ENCODE results near the gene RGPD8.
A peak's percentile ranks its signal among the peaks of the same experiment; 100 is the strongest.
"Not testable (repeated sequence)": the region's sequence is repeated elsewhere in the genome, so short reads cannot be mapped to it uniquely, and the experiment has no call there.

Gene RGPD8

DNA sequence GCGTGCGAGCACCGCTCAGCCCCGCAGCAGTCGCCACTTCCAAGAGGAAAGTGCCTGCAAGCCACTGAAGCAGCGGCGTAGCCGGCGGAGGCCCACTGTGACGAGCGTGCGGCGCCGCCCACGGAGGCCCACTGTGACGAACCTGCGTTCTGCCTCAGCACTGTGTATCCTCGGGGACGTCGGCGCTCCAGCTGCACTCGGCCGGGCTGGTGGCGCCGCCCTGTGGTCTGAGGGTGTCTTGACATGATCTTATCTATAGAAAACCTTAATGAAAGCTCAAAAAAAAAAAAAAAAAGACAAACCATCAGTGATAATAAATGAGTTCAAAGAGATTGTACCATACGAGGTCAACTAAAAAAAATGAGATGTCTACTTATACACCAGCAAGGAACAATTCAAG is at the start of gene RGPD8:
Gene RGPD8 (minus strand): TSS at position 166 of the 400 bp plus-strand sequence. CDS start 192 bp downstream, outside the sequence.
- peak within 1 kb of the TSS; percentile 57 for H3K9ac ChIP-seq (ENCODE audit: low read depth, low read length)
- H3K4me1 ChIP-seq (ENCODE audit: insufficient read depth, low read length); H3K9me3 ChIP-seq (ENCODE audit: control insufficient read depth, insufficient read depth, low read length); H3K36me3 ChIP-seq (ENCODE audit: insufficient read depth, low read length): not testable (repeated sequence)

DNA sequence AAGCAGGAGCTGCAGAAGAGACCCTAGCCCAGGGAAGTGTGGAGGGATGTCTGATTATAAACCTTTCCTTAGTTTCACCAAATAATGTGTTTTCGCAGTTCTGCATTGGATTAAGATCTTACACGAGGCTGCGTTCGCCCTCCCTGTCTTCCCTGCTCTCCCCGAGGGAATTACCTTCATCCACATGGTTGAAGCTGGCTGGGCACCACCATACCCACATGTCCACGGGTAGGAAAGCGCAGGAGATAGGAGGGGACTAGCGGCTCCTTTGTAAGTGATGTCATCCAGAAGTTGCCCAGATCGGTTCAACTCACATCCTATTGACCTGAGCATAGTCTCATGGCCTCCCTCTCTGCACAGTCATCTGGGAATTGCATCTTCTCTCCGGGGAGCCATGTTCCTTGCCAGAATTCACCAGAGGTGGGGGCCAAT is 49.6 kb upstream of the RGPD8 start:
- Histone ChIP-seq H3K9ac (ENCODE audit: low read depth, low read length) (peak overlapping the region; percentile 86), H3K4me1 (ENCODE audit: insufficient read depth, low read length) (0 out of 2 replicates have a peak, but pooled peaks cover 4% of the 10 kb centered on the region), H3K9me3 (ENCODE audit: control insufficient read depth, insufficient read depth, low read length) (no peaks in the 10 kb centered on the region), H3K36me3 (ENCODE audit: insufficient read depth, low read length) (no peaks in the 10 kb centered on the region; the same call in 1 of the 2 replicates)

DNA sequence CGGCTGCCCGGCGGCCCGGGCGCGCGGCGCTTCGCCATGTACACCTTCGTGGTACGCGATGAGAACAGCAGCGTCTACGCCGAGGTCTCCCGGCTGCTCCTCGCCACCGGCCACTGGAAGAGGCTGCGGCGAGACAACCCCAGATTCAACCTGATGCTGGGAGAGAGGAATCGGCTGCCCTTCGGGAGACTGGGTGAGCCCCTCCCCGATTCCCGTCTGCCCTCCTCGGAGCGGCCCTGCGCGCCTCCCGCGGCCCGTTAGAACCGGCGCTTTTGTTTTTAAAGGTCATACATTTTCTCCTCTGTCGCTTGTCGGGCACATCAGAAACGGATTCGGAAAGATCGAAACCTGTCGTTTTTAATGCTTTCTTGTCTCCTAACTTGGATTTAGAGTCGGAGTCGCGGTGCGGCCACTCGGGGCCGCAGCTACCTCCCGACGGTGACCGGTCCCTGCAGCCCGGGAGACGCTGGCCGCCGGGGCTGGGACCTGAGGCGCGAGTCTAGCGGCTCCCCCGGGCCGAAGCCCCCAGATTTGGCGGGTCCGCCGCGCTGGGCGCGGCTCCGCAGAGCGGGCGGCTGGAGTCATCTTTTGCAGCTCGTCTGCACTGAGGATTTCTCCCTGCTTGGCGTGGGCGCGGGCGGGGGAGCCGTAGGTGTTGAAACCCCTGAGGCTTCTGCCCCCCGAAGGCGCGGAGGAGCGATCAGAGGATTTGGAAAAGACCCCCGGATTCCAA is 49.0 kb upstream of the RGPD8 start:
- Histone ChIP-seq H3K9ac (ENCODE audit: low read depth, low read length) (peak overlapping the region; percentile 86), H3K36me3 (ENCODE audit: insufficient read depth, low read length) (no peaks in the 10 kb centered on the region; the same call in 1 of the 2 replicates), H3K4me1 (ENCODE audit: insufficient read depth, low read length) (0 out of 2 replicates have a peak, but pooled peaks cover 4% of the 10 kb centered on the region), H3K9me3 (ENCODE audit: control insufficient read depth, insufficient read depth, low read length) (no peaks in the 10 kb centered on the region)

DNA sequence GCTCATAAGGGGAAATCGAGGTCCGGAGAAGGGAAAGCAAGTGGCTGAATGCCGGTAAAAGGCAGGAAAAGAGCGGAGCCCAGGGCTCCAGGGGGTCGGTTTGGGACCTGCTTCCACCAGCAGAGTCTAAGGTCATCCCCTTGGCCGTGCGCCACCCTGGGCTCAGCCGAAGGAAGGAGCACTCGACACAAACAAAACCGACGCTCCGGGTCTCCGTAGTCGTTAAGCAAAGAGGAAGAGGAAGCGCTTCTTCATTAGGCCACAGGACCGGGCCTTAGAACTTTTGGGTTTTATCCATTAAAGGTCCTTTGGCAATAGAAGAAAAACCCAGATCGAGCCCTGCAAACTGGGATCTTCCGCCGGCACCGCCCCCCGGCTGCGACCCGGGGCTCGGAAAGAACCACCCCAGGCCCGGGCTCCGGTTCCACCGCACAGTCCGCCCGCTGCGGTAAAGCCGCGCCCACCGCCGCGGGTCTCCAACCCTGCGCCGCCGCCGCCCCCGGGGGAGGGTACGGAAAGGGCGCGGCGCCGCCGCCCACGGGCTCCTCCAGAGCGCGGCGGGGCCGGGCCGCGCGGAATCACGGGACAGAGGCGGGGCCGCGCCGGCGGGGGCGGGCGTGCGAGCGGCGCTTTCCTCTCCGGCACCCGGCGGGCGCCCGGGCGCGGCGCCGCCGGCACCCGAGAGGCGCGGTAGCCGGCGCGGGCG is 48.2 kb upstream of the RGPD8 start, which contains the start of gene TTL:
Gene TTL (plus strand): TSS at position 629 of the 706 bp plus-strand sequence. CDS start 189 bp downstream, outside the sequence.
- 0 out of 2 replicates have a peak, but pooled peaks cover 4% of the 10 kb centered on the region for H3K4me1 ChIP-seq (ENCODE audit: insufficient read depth, low read length)
- H3K36me3 ChIP-seq (ENCODE audit: insufficient read depth, low read length): no peaks in the 10 kb centered on the region; the same call in 1 of the 2 replicates
- H3K9ac ChIP-seq (ENCODE audit: low read depth, low read length): peak within 1 kb of the TSS; percentile 86
- H3K9me3 ChIP-seq (ENCODE audit: control insufficient read depth, insufficient read depth, low read length): no peaks in the 10 kb centered on the region

DNA sequence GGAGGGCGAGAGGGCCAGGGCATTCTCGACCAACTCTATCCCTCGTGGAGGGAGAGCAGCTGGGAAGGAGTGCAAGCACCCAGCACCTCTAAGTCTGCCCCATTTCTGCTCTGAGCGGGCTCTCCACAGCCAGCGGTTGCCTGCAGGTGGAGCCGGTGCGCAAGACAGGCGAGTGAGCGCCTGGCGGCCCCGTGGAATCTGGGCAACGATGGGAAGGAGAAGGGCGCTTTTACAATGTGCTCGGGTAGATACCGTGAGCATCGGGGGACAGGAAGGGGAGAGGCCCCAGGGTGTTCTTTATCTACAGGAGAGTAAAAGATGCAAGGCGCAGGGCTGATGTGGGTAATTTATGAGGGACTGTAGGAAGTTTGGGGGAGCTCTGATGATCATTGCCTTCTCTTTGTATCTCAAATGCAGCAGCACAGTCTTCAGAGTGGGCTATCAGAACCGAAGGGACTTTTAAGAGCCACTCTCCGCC is 47.6 kb upstream of the RGPD8 start:
- Histone ChIP-seq H3K36me3 (ENCODE audit: insufficient read depth, low read length) (no peaks in the 10 kb centered on the region; the same call in 1 of the 2 replicates), H3K4me1 (ENCODE audit: insufficient read depth, low read length) (0 out of 2 replicates have a peak, but pooled peaks cover 4% of the 10 kb centered on the region), H3K9ac (ENCODE audit: low read depth, low read length) (peak overlapping the region; percentile 50), H3K9me3 (ENCODE audit: control insufficient read depth, insufficient read depth, low read length) (no peaks in the 10 kb centered on the region)

DNA sequence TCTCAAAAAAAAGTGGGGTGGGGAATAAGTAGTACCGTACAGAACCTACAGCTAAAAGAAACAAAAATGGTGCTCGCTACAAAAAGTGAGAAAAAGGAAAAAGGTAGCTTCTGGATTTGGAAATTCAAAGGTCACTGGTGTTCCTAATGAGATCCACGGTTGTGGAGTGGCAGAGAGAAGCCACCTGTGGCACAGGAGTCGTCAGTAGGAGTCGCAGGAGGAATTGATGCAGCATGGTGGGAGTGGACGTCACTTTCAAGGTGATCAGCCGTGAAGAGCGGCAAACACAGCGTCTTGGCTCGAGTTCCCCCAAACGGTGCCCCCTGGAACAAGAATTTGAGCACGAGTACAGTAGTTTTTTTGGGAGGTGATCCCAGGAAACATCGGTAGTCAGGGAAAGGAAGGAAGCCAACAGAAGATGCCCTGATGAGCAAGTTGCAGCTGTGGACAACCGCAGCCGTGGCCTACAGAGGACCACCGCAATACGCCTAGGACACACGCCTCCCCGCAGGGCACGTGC is 47.1 kb upstream of the RGPD8 start:
- 0 out of 2 replicates have a peak, but pooled peaks cover 4% of the 10 kb centered on the region for H3K4me1 ChIP-seq (ENCODE audit: insufficient read depth, low read length)
- H3K9me3 ChIP-seq (ENCODE audit: control insufficient read depth, insufficient read depth, low read length): no peaks in the 10 kb centered on the region
- no peaks in the 10 kb centered on the region; the same call in 1 of the 2 replicates for H3K36me3 ChIP-seq (ENCODE audit: insufficient read depth, low read length)
- H3K9ac ChIP-seq (ENCODE audit: low read depth, low read length): peak overlapping the region; percentile 50

DNA sequence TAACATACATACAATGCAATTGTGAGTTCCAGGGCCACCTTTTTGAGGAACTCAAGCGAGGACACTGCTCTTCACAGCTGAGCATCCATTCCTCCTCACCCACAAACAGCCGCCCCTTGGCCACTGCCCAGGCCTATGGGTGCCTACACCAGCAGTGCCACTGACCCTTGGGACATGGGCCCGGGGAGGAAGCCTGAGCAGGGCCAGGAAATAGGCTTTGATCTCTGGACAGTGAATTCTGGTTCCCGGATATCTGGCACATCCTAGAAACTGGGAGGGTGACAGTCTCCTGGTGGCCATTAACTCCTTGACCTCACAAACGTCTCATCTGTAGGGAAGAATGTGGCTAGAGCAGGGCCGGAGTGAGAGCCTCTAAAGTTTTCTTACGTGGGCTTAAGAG is 43.0 kb upstream of the RGPD8 start:
- no peak overlapping the region for H3K9ac ChIP-seq (ENCODE audit: low read depth, low read length)
- H3K36me3 ChIP-seq (ENCODE audit: insufficient read depth, low read length): no peaks in the 10 kb centered on the region
- no peaks in the 10 kb centered on the region for H3K9me3 ChIP-seq (ENCODE audit: control insufficient read depth, insufficient read depth, low read length)
- H3K4me1 ChIP-seq (ENCODE audit: insufficient read depth, low read length): no peaks in the 10 kb centered on the region

DNA sequence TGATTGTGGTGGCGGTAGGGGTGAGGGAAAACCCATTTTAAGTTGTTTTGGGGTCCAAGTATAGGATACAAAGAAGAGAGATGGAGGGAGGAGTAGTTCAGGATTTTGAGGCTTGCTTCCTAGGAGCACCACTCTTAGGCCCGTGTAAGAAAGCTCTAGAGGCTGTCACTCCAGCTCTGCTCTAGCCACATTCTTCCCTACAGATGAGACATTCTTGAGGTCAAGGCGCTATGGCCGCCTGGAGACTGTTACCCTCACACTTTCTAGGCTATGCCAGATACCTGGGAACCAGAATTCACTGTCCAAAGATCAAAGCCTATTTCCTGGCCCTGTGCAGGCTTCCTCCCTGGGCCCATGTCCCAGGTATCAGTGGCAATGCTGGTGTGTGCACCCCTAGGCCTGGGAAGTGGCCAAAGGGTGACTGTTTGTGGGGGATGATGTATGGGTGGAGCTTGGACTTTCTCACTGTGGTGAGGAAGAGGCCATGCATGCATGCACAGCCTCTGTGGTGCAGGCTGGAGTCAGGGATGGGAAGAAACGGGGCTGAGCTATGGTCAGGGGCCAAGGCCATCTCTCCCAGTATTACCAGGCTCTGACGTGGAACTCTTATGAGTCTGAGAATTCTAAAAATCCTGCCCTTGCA is 41.5 kb upstream of the RGPD8 start:
- Histone ChIP-seq H3K9me3 (ENCODE audit: control insufficient read depth, insufficient read depth, low read length) (no peaks in the 10 kb centered on the region), H3K4me1 (ENCODE audit: insufficient read depth, low read length) (no peaks in the 10 kb centered on the region), H3K9ac (ENCODE audit: low read depth, low read length) (no peak overlapping the region), H3K36me3 (ENCODE audit: insufficient read depth, low read length) (no peaks in the 10 kb centered on the region)

DNA sequence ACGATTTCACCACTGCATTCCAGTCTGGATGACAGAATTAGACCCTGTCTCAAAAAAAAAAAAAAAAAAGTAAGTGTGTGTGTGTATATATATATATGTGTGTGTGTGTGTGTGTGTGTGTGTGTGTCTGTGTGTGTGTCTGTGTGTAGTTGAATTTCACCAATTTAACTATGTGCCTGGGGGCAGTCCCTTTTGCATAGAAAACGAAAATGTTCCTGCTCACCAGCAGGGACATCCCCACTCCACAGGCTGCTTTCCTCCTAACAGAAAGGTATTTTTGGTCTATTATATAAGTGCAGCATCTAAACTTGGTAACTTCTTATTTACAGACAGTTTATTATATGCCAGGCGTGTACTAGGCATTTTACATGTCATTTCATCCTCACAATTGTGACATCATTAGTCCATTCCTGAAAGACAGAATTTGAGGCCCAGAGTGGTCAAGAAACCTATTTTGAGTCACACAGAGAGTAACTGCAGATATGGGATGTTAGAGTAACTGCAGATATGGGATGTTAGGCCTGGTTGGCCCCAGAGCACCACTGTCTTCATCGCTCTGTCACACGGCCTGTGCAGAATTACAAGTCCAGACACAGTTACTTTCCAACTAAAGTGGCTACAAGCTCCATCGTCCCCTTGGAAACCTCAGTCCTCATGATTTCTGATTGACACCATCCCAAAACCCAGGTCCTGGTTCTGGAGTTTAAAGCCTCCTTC is 39.3 kb upstream of the RGPD8 start:
- H3K4me1 ChIP-seq (ENCODE audit: insufficient read depth, low read length): no peaks in the 10 kb centered on the region
- no peak overlapping the region for H3K9ac ChIP-seq (ENCODE audit: low read depth, low read length)
- no peaks in the 10 kb centered on the region for H3K9me3 ChIP-seq (ENCODE audit: control insufficient read depth, insufficient read depth, low read length)
- H3K36me3 ChIP-seq (ENCODE audit: insufficient read depth, low read length): no peaks in the 10 kb centered on the region

DNA sequence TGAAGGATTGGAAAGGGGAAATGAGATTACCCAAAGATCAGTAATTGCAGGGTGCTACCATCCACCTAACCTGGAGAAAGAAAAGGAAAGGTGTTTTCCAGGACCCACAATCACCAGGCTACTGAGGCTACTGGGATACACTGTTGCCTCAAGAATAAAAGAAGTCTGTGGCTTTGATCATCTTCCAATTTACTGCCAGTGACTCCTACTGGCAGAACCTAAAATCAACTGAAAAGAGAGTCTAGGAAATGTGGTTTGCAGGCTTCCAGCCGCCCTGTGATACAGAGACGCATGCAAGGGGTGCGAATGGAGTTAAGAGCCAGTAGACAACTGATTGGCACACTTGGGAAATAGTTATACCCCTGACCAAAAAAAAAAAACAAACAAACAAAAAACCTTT is 31.9 kb upstream of the RGPD8 start:
- no peak overlapping the region for H3K9ac ChIP-seq (ENCODE audit: low read depth, low read length)
- no peaks in the 10 kb centered on the region for H3K9me3 ChIP-seq (ENCODE audit: control insufficient read depth, insufficient read depth, low read length)
- no peaks in the 10 kb centered on the region for H3K36me3 ChIP-seq (ENCODE audit: insufficient read depth, low read length)
- H3K4me1 ChIP-seq (ENCODE audit: insufficient read depth, low read length): no peaks in the 10 kb centered on the region

DNA sequence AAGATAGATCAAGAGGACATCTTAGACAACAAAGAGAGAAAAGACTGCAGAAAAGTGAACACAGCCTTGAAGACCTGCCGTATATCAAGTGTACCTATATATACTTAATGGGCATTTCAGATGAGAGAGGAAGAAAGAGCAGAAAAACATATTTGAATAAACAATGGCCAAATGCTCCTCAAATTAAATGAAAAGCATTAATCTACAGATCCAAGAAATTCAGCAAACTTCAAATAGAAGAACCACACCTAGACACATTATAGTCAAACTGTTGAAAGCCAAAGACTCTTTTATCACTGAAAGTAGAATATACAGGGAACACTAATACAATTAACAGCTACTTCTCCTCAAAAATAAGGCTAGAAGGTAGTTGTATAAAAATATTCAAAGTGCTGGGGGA is 29.8 kb upstream of the RGPD8 start:
- no peaks in the 10 kb centered on the region for H3K36me3 ChIP-seq (ENCODE audit: insufficient read depth, low read length)
- no peaks in the 10 kb centered on the region for H3K9me3 ChIP-seq (ENCODE audit: control insufficient read depth, insufficient read depth, low read length)
- H3K9ac ChIP-seq (ENCODE audit: low read depth, low read length): no peak overlapping the region
- no peaks in the 10 kb centered on the region for H3K4me1 ChIP-seq (ENCODE audit: insufficient read depth, low read length)

DNA sequence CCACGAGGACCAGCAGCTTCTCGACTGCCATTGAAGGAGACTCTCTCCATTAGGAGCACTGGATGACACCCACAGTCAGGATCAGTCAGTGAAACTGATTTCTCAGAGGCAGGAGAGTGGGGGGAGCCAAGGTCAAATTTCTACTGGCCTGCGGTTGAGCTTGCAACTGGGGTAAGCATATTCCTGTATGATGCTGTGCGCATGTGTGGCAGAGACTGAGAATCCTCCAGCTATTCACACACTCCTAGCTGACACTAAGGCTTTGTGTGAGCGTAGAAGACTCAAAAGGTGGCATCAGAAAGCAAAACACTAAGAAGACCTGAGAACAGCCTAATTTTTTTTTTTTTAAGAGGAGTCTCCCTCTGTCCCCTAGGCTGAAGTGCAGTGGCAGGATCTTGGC is 28.7 kb upstream of the RGPD8 start:
- Histone ChIP-seq H3K4me1 (ENCODE audit: insufficient read depth, low read length) (no peaks in the 10 kb centered on the region), H3K36me3 (ENCODE audit: insufficient read depth, low read length) (no peaks in the 10 kb centered on the region), H3K9me3 (ENCODE audit: control insufficient read depth, insufficient read depth, low read length) (no peaks in the 10 kb centered on the region), H3K9ac (ENCODE audit: low read depth, low read length) (no peak overlapping the region)

DNA sequence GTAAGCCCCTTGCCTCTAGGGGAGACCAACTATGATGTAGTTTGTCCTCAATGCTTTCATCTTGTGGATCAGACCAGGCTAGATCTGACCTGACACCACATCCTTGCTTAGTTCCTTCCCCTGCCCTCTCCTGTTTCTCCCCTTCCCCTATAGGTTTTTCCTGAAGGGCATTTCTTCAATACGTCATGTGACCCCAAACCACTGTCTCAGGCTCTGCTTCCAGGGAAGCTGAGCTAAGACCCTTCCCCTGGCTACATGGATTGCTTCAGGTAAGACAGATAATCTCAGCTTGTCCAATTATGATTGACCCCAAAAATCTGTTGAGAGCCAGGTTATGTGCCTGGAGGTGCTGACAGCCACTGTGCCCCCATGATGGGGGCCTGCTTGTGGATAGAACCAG is 25.9 kb upstream of the RGPD8 start:
- no peaks in the 10 kb centered on the region for H3K36me3 ChIP-seq (ENCODE audit: insufficient read depth, low read length)
- H3K9ac ChIP-seq (ENCODE audit: low read depth, low read length): no peak overlapping the region
- H3K4me1 ChIP-seq (ENCODE audit: insufficient read depth, low read length): no peaks in the 10 kb centered on the region
- H3K9me3 ChIP-seq (ENCODE audit: control insufficient read depth, insufficient read depth, low read length): no peaks in the 10 kb centered on the region

DNA sequence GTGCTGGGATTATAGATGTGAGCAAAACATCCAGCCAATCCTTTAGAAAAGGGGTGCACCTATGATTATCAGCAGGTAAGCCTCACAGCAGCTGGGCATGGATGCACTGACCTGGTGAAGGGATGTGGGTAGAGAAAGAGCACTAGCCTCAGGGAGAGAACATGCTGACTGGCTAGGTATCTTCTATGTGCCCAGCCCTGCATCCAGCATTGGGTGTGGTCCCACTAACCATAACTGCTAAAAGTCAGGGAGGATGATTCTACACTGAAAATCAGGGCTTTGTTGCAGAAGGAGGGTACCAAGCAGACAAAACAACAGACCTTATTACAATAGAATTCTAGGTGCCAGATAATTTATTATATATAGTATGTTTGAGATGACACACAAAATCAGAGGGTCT is 21.1 kb upstream of the RGPD8 start:
- Histone ChIP-seq H3K36me3 (ENCODE audit: insufficient read depth, low read length) (no peaks in the 10 kb centered on the region), H3K9me3 (ENCODE audit: control insufficient read depth, insufficient read depth, low read length) (no peaks in the 10 kb centered on the region), H3K4me1 (ENCODE audit: insufficient read depth, low read length) (no peaks in the 10 kb centered on the region), H3K9ac (ENCODE audit: low read depth, low read length) (no peak overlapping the region)
